ENCODE results near the gene TCF7L1.
"Not testable (repeated sequence)": the region's sequence is repeated elsewhere in the genome, so short reads cannot be mapped to it uniquely, and the experiment has no call there.

The TCF7L1 gene

GRCh38 chr2:85327160-85327821 lies 194.1 kb downstream of the TCF7L1 start:
- DNase-seq (ENCODE audit: low spot score in 2 of 2) (peak; percentile 41 to 53), ATAC-seq (replicated peaks; ENCODE audit: extremely low read depth, poor library complexity, severe bottlenecking) (peak; percentile 52)
- Mint-ChIP-seq H3K4me3 (peak overlapping the region; percentile 91), H3K27ac (ENCODE audit: low read depth) (peak overlapping the region; percentile 98), H3K4me1 (peaks cover 67% of the 10 kb centered on the region), H3K27me3 (no peaks in the 10 kb centered on the region), H3K9me3 (no peaks in the 10 kb centered on the region), H3K36me3 (ENCODE audit: insufficient read depth) (peaks cover 63% of the 10 kb centered on the region)

- peak; percentile 90 for ATAC-seq (replicated peaks; ENCODE audit: extremely low read depth, poor library complexity, severe bottlenecking)
- peak; percentile 85 to 89 for DNase-seq (ENCODE audit: low spot score in 2 of 2)
- H3K27me3 Mint-ChIP-seq: no peaks in the 10 kb centered on the region
- peaks cover 56% of the 10 kb centered on the region for H3K36me3 Mint-ChIP-seq (ENCODE audit: insufficient read depth)
- no peaks in the 10 kb centered on the region for H3K9me3 Mint-ChIP-seq
- peak within 1 kb of the TSS; percentile 91 for H3K4me3 Mint-ChIP-seq
- peaks cover 59% of the 10 kb centered on the region for H3K4me1 Mint-ChIP-seq
- peak within 1 kb of the TSS; percentile 98 for H3K27ac Mint-ChIP-seq (ENCODE audit: low read depth)
These were observed 194.8 kb downstream of the TCF7L1 start, which contains the start of gene TGOLN2 for GRCh38 chr2:85327822-85328617. Gene TGOLN2, minus strand, starts transcription at chr2:85327989. Its CDS starts 27 bp downstream, at chr2:85327962.

- ATAC-seq (replicated peaks; ENCODE audit: extremely low read depth, poor library complexity, severe bottlenecking) (no peak), DNase-seq (ENCODE audit: low spot score in 2 of 2) (no peak)
- H3K4me3 Mint-ChIP-seq: peak overlapping the region; percentile 91
- H3K4me1 Mint-ChIP-seq: peaks cover 48% of the 10 kb centered on the region
- H3K36me3 Mint-ChIP-seq (ENCODE audit: insufficient read depth): peaks cover 44% of the 10 kb centered on the region
- H3K9me3 Mint-ChIP-seq: no peaks in the 10 kb centered on the region
- peak overlapping the region; percentile 98 for H3K27ac Mint-ChIP-seq (ENCODE audit: low read depth)
- H3K27me3 Mint-ChIP-seq: no peaks in the 10 kb centered on the region
These were observed 196.0 kb downstream of the TCF7L1 start for GRCh38 chr2:85329181-85329651.

- not testable (repeated sequence) for H3K4me3 Mint-ChIP-seq; H3K27ac Mint-ChIP-seq (ENCODE audit: low read depth)
These were observed 196.5 kb downstream of the TCF7L1 start for GRCh38 chr2:85329701-85330100.

GRCh38 chr2:85330839-85331636 lies 197.8 kb downstream of the TCF7L1 start:
- Mint-ChIP-seq H3K27me3 (no peaks in the 10 kb centered on the region), H3K27ac (ENCODE audit: low read depth) (no peak overlapping the region), H3K4me1 (peaks cover 30% of the 10 kb centered on the region), H3K9me3 (no peaks in the 10 kb centered on the region), H3K4me3 (no peak overlapping the region), H3K36me3 (ENCODE audit: insufficient read depth) (peaks cover 29% of the 10 kb centered on the region)
- DNase-seq (ENCODE audit: low spot score in 2 of 2) (no peak), ATAC-seq (replicated peaks; ENCODE audit: extremely low read depth, poor library complexity, severe bottlenecking) (no peak)

More at GRCh38 chr2:85329701-85330100, 196.5 kb downstream of the TCF7L1 start:
- H3K36me3 Mint-ChIP-seq (ENCODE audit: insufficient read depth): peaks cover 39% of the 10 kb centered on the region
- not testable (repeated sequence) for H3K27me3 Mint-ChIP-seq; H3K9me3 Mint-ChIP-seq; ATAC-seq (replicated peaks; ENCODE audit: extremely low read depth, poor library complexity, severe bottlenecking); DNase-seq (ENCODE audit: low spot score in 2 of 2)
- H3K4me1 Mint-ChIP-seq: peaks cover 43% of the 10 kb centered on the region

- not testable (repeated sequence) for H3K36me3 Mint-ChIP-seq (ENCODE audit: insufficient read depth); H3K27ac Mint-ChIP-seq (ENCODE audit: low read depth); H3K27me3 Mint-ChIP-seq; H3K9me3 Mint-ChIP-seq; ATAC-seq (replicated peaks; ENCODE audit: extremely low read depth, poor library complexity, severe bottlenecking); DNase-seq (ENCODE audit: low spot score in 2 of 2); H3K4me3 Mint-ChIP-seq; H3K4me1 Mint-ChIP-seq
These were observed 200.7 kb downstream of the TCF7L1 start for GRCh38 chr2:85333877-85334276.

GRCh38 chr2:85334928-85335327 lies 201.7 kb downstream of the TCF7L1 start:
- no peaks in the 10 kb centered on the region for H3K9me3 Mint-ChIP-seq
- no peaks in the 10 kb centered on the region for H3K4me1 Mint-ChIP-seq
- no peaks in the 10 kb centered on the region for H3K27me3 Mint-ChIP-seq
- ATAC-seq (replicated peaks; ENCODE audit: extremely low read depth, poor library complexity, severe bottlenecking): no peak
- no peak for DNase-seq (ENCODE audit: low spot score in 2 of 2)
- H3K27ac Mint-ChIP-seq (ENCODE audit: low read depth): no peak overlapping the region
- H3K4me3 Mint-ChIP-seq: no peak overlapping the region
- peaks cover 2% of the 10 kb centered on the region for H3K36me3 Mint-ChIP-seq (ENCODE audit: insufficient read depth)

GRCh38 chr2:85340034-85340892 lies 207.1 kb downstream of the TCF7L1 start:
- ATAC-seq (replicated peaks; ENCODE audit: extremely low read depth, poor library complexity, severe bottlenecking) (no peak), DNase-seq (ENCODE audit: low spot score in 2 of 2) (no peak)
- no peaks in the 10 kb centered on the region for H3K9me3 Mint-ChIP-seq
- no peaks in the 10 kb centered on the region for H3K4me1 Mint-ChIP-seq
- no peaks in the 10 kb centered on the region for H3K27me3 Mint-ChIP-seq
- H3K36me3 Mint-ChIP-seq (ENCODE audit: insufficient read depth): peaks cover 11% of the 10 kb centered on the region
- H3K4me3 Mint-ChIP-seq: no peak overlapping the region
- H3K27ac Mint-ChIP-seq (ENCODE audit: low read depth): no peak overlapping the region

GRCh38 chr2:85341269-85342029 lies 208.3 kb downstream of the TCF7L1 start:
- Mint-ChIP-seq H3K4me1 (no peaks in the 10 kb centered on the region), H3K9me3 (no peaks in the 10 kb centered on the region), H3K27ac (ENCODE audit: low read depth) (no peak overlapping the region), H3K27me3 (no peaks in the 10 kb centered on the region), H3K36me3 (ENCODE audit: insufficient read depth) (peaks cover 11% of the 10 kb centered on the region), H3K4me3 (no peak overlapping the region)
- DNase-seq (ENCODE audit: low spot score in 2 of 2) (no peak), ATAC-seq (replicated peaks; ENCODE audit: extremely low read depth, poor library complexity, severe bottlenecking) (no peak)

- Mint-ChIP-seq H3K36me3 (ENCODE audit: insufficient read depth) (peaks cover 11% of the 10 kb centered on the region), H3K4me1 (no peaks in the 10 kb centered on the region), H3K4me3 (no peak overlapping the region), H3K9me3 (no peaks in the 10 kb centered on the region), H3K27ac (ENCODE audit: low read depth) (no peak overlapping the region), H3K27me3 (no peaks in the 10 kb centered on the region)
- no peak for DNase-seq (ENCODE audit: low spot score in 2 of 2)
- ATAC-seq (replicated peaks; ENCODE audit: extremely low read depth, poor library complexity, severe bottlenecking): no peak
These were observed 209.0 kb downstream of the TCF7L1 start for GRCh38 chr2:85342156-85342555.

GRCh38 chr2:85343207-85343895 lies 210.2 kb downstream of the TCF7L1 start:
- H3K4me3 Mint-ChIP-seq; H3K27ac Mint-ChIP-seq (ENCODE audit: low read depth); H3K27me3 Mint-ChIP-seq; H3K4me1 Mint-ChIP-seq; H3K9me3 Mint-ChIP-seq; DNase-seq (ENCODE audit: low spot score in 2 of 2); ATAC-seq (replicated peaks; ENCODE audit: extremely low read depth, poor library complexity, severe bottlenecking): not testable (repeated sequence)
- H3K36me3 Mint-ChIP-seq (ENCODE audit: insufficient read depth): peaks cover 20% of the 10 kb centered on the region

Data from central memory CD8-positive, alpha-beta T cell (primary cell).